ENCODE data around the gene TDP1.

- TF ChIP-seq CTCF (IDR thresholded peaks at IDR 0.05; ENCODE audit: borderline replicate concordance, extremely low read depth, low read length, poor library complexity, severe bottlenecking) (peak; percentile 27), EZH2 (IDR thresholded peaks at IDR 0.05; ENCODE audit: borderline replicate concordance, low read depth, low read length, severe bottlenecking) (no peak)
These were observed at the start of gene TDP1 for GRCh38 chr14:89955745-89956660.
